ENCODE results near the gene BACE2.

Gene BACE2

GRCh38 chr21:41325138-41325912 lies 157.4 kb downstream of the BACE2 start:
- no peak for DNase-seq

GRCh38 chr21:41326414-41327080 lies 158.6 kb downstream of the BACE2 start:
- DNase-seq = no peak

GRCh38 chr21:41327753-41328152 lies 159.8 kb downstream of the BACE2 start:
- DNase-seq = no peak

GRCh38 chr21:41328660-41329607 lies 161.0 kb downstream of the BACE2 start:
- DNase-seq = no peak
